Measurements from ENCODE around the gene DTWD2.
"Not testable (repeated sequence)": the region's sequence is repeated elsewhere in the genome, so short reads cannot be mapped to it uniquely, and the experiment has no call there.

DNA sequence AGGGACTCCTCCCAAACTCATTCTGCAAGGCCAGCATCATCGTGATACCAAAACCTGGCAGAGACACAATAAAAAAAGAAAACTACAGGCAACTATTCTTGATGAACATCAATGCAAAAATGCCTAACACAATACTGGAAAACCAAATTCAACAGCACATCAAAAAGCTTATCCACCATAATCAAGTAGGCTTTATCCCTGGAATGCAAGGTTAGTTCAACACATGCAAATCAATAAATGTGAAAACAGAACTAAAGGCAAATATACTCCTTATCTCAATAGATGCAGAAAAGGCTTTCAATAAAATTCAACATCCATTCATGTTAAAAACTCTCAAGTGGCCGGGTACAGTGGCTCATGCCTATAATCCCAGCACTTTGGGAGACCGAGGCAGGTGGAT lies 111.5 kb downstream of the DTWD2 start:
- not testable (repeated sequence) for TF ChIP-seq CTCF, POLR2A (IDR thresholded peaks at IDR 0.05)

All from testis (tissue), 2 donors.